GM12878 (cell line): ENCODE results near the gene RAB30. TPM values are rescaled to one million over a fixed set of nuclear protein-coding genes. Genes with fewer than 3 reads are reported as not detected.

ENCODE experiments used
- ASH2L ChIP-seq: fragments of 300-600, 200-600 bp; sonication (generic); IDR thresholded peaks from 2 replicates; pipeline ENCODE4 v1.6.1; 2017; ENCODE audit warnings: low read depth, mild to moderate bottlenecking, borderline replicate concordance
- FOS ChIP-seq: IDR thresholded peaks from 3 replicates; pipeline ENCODE4 v1.6.1; 2011; ENCODE audit warnings: borderline replicate concordance; ENCODE audit not compliant: insufficient read length; ENCODE audit errors: extremely low read depth
- HDAC6 ChIP-seq: fragments of 200-600 bp; sonication (generic); IDR thresholded peaks from one replicate; pipeline ENCODE4 v1.8.0; 2017; ENCODE audit warnings: antibody characterized with exemption; ENCODE audit not compliant: unreplicated experiment
- MYB ChIP-seq: fragments of 150-350 bp; IDR thresholded peaks from 2 replicates; pipeline ENCODE4 v1.6.1; 2014; ENCODE audit warnings: mild to moderate bottlenecking, low read depth, low read length, borderline replicate concordance
- NR2C1 ChIP-seq: fragments of 450-650 bp; IDR thresholded peaks from 2 replicates; pipeline ENCODE4 v1.6.1; 2017; ENCODE audit warnings: antibody characterized with exemption, mild to moderate bottlenecking, moderate library complexity
- POU2F2 ChIP-seq: IDR thresholded peaks from 3 replicates; pipeline ENCODE4 v1.6.1; 2011; ENCODE audit warnings: low read depth, mild to moderate bottlenecking, low read length, borderline replicate concordance
- SMAD1 ChIP-seq: fragments of 450-650 bp; IDR thresholded peaks from 2 replicates; pipeline ENCODE4 v1.6.1; 2018; ENCODE audit warnings: mild to moderate bottlenecking, low read depth; ENCODE audit not compliant: partially characterized antibody
- polyA plus RNA-seq, 11 experiments: library from polyadenylated mRNA; depleted of rRNA in 4 of 11; unstranded in 6 of 11; stranded (reverse) in 5 of 11; fragments of >200 nt; fragmentation: Nextera tagmentation in 4 of 11; fragmentation: Illumina TruSeq in 1 of 11; extraction: Ambion mirVana in 4 of 11; extraction: Trizol in 1 of 11; gene quantifications; 1 replicate in 1 of 11; 2 replicates in 10 of 11; pipeline versions ENCODE4 v1.2.1 to v1.2.3, GENCODE V29; 2011 to 2016; ENCODE audit warnings: inconsistent platforms in 2 of 11, missing spikeins in 2 of 11, low read depth in 1 of 11
- total RNA-seq, 4 experiments: library from RNA; depleted of rRNA in 3 of 4; stranded (reverse); fragments of >200 nt in 3 of 4; fragmentation: Illumina TruSeq in 1 of 4; extraction: Trizol in 1 of 4; gene quantifications; 2 replicates each; pipeline versions ENCODE4 v1.2.1 to v1.2.3, GENCODE V29; 2013 to 2021
- TF ChIP-seq, protein P1 (sequence below): fragments of 450-650 bp; IDR thresholded peaks from 2 replicates; pipeline ENCODE4 v1.6.1; 2017; ENCODE audit warnings: mild to moderate bottlenecking, moderate library complexity
- TF ChIP-seq, protein P2 (sequence below): fragments of 450-650 bp; formaldehyde crosslinking; IDR thresholded peaks from 2 replicates; pipeline ENCODE4 v1.4.0; 2020; ENCODE audit warnings: mild to moderate bottlenecking, moderate library complexity
- TF ChIP-seq, protein P3 (sequence below): fragments of 450-650 bp; IDR thresholded peaks from 2 replicates; pipeline ENCODE4 v1.6.1; 2014; ENCODE audit warnings: mild to moderate bottlenecking
- TF ChIP-seq, protein P4 (sequence below): IDR thresholded peaks from 2 replicates; pipeline ENCODE4 v1.6.1; 2011; ENCODE audit warnings: borderline replicate concordance, low read depth, mild to moderate bottlenecking, moderate library complexity, low read length; ENCODE audit not compliant: insufficient read depth, poor library complexity, severe bottlenecking
- TF ChIP-seq, protein P5 (sequence below): IDR thresholded peaks from 2 replicates; pipeline ENCODE4 v1.6.1; 2011; ENCODE audit warnings: mild to moderate bottlenecking, low read depth, low read length, moderate library complexity; ENCODE audit not compliant: insufficient replicate concordance
- TF ChIP-seq, protein P6 (sequence below), 3 experiments: IDR thresholded peaks in 2 of 3; conservative IDR thresholded peaks in 1 of 3; 2 replicates each; pipeline ENCODE4 v1.5.1; 2011; ENCODE audit warnings: low read depth in 3 of 3, low read length in 3 of 3, mild to moderate bottlenecking in 3 of 3, control low read depth in 2 of 3, moderate library complexity in 2 of 3, inconsistent platforms in 1 of 3, mixed read lengths in 1 of 3; ENCODE audit not compliant: control insufficient read depth in 2 of 3, insufficient read depth in 1 of 3; ENCODE audit errors: extremely low read depth in 1 of 3

The RAB30 gene
- total and polyA plus RNA-seq, 10 of the 15 experiments (the other 5 are each of a cell fraction or from before 2014, with no cell fraction given) = 9.8 to 26.7 (median 19.2) TPM

DNA sequence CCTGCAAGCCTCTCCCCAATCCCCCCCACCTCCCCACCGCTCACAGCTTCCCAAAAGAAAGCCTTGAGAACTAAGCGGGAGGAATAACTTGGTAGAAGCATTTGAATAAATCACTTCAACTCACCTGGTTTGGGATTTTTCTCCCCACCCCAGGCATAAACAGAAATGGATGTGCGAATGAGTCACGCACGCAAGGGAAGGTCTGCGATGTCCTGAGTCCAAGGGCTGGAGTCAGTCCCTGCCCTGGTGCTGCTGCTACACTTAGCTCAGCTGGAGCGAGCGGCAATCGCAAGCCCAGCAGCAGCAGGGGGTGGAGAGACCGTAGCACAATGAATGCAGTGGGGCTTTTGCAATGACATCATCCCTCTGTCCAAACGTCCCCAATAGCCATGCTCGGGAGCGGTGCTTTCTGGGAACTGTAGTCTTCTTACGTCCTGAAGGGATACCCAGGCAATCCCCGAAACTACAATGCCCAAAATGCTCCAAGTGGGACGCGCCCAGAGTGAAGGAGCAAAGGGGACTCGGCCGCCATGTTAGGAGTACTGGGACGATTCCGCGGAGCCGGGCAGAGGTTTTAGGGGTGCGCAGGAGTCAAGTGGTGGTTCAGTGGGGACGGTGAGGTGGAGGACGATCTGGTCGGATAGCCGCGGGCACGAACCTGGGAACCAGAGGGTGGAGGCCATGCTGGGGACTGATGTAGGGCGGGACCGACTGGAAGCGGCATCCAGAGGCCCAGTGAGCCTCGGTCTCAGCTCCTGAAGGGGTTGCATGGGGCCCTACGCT, at the start of gene RAB30 (continued):
- TF ChIP-seq, protein P1, sequence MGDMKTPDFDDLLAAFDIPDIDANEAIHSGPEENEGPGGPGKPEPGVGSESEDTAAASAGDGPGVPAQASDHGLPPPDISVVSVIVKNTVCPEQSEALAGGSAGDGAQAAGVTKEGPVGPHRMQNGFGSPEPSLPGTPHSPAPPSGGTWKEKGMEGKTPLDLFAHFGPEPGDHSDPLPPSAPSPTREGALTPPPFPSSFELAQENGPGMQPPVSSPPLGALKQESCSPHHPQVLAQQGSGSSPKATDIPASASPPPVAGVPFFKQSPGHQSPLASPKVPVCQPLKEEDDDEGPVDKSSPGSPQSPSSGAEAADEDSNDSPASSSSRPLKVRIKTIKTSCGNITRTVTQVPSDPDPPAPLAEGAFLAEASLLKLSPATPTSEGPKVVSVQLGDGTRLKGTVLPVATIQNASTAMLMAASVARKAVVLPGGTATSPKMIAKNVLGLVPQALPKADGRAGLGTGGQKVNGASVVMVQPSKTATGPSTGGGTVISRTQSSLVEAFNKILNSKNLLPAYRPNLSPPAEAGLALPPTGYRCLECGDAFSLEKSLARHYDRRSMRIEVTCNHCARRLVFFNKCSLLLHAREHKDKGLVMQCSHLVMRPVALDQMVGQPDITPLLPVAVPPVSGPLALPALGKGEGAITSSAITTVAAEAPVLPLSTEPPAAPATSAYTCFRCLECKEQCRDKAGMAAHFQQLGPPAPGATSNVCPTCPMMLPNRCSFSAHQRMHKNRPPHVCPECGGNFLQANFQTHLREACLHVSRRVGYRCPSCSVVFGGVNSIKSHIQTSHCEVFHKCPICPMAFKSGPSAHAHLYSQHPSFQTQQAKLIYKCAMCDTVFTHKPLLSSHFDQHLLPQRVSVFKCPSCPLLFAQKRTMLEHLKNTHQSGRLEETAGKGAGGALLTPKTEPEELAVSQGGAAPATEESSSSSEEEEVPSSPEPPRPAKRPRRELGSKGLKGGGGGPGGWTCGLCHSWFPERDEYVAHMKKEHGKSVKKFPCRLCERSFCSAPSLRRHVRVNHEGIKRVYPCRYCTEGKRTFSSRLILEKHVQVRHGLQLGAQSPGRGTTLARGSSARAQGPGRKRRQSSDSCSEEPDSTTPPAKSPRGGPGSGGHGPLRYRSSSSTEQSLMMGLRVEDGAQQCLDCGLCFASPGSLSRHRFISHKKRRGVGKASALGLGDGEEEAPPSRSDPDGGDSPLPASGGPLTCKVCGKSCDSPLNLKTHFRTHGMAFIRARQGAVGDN = 0 out of 2 replicates have a peak, but pooled peaks have one; percentile 22
- TF ChIP-seq, protein P2, sequence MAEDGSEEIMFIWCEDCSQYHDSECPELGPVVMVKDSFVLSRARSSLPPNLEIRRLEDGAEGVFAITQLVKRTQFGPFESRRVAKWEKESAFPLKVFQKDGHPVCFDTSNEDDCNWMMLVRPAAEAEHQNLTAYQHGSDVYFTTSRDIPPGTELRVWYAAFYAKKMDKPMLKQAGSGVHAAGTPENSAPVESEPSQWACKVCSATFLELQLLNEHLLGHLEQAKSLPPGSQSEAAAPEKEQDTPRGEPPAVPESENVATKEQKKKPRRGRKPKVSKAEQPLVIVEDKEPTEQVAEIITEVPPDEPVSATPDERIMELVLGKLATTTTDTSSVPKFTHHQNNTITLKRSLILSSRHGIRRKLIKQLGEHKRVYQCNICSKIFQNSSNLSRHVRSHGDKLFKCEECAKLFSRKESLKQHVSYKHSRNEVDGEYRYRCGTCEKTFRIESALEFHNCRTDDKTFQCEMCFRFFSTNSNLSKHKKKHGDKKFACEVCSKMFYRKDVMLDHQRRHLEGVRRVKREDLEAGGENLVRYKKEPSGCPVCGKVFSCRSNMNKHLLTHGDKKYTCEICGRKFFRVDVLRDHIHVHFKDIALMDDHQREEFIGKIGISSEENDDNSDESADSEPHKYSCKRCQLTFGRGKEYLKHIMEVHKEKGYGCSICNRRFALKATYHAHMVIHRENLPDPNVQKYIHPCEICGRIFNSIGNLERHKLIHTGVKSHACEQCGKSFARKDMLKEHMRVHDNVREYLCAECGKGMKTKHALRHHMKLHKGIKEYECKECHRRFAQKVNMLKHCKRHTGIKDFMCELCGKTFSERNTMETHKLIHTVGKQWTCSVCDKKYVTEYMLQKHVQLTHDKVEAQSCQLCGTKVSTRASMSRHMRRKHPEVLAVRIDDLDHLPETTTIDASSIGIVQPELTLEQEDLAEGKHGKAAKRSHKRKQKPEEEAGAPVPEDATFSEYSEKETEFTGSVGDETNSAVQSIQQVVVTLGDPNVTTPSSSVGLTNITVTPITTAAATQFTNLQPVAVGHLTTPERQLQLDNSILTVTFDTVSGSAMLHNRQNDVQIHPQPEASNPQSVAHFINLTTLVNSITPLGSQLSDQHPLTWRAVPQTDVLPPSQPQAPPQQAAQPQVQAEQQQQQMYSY (CRISPR knock-in tag) = no peak
- no peak; the same call in 1 of the 3 replicates for TF ChIP-seq POU2F2
- TF ChIP-seq, protein P3, sequence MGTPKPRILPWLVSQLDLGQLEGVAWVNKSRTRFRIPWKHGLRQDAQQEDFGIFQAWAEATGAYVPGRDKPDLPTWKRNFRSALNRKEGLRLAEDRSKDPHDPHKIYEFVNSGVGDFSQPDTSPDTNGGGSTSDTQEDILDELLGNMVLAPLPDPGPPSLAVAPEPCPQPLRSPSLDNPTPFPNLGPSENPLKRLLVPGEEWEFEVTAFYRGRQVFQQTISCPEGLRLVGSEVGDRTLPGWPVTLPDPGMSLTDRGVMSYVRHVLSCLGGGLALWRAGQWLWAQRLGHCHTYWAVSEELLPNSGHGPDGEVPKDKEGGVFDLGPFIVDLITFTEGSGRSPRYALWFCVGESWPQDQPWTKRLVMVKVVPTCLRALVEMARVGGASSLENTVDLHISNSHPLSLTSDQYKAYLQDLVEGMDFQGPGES = no peak
- TF ChIP-seq, protein P4, sequence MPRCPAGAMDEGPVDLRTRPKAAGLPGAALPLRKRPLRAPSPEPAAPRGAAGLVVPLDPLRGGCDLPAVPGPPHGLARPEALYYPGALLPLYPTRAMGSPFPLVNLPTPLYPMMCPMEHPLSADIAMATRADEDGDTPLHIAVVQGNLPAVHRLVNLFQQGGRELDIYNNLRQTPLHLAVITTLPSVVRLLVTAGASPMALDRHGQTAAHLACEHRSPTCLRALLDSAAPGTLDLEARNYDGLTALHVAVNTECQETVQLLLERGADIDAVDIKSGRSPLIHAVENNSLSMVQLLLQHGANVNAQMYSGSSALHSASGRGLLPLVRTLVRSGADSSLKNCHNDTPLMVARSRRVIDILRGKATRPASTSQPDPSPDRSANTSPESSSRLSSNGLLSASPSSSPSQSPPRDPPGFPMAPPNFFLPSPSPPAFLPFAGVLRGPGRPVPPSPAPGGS = no peak
- TF ChIP-seq SMAD1 = peak; percentile 24
- TF ChIP-seq, protein P5, sequence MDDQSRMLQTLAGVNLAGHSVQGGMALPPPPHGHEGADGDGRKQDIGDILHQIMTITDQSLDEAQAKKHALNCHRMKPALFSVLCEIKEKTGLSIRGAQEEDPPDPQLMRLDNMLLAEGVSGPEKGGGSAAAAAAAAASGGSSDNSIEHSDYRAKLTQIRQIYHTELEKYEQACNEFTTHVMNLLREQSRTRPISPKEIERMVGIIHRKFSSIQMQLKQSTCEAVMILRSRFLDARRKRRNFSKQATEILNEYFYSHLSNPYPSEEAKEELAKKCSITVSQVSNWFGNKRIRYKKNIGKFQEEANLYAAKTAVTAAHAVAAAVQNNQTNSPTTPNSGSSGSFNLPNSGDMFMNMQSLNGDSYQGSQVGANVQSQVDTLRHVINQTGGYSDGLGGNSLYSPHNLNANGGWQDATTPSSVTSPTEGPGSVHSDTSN = no peak
- no peak for TF ChIP-seq ASH2L
- TF ChIP-seq FOS = no peak
- peak; percentile 97 for TF ChIP-seq NR2C1
- no peak for TF ChIP-seq MYB
- no peak for TF ChIP-seq HDAC6
- TF ChIP-seq, protein P6, sequence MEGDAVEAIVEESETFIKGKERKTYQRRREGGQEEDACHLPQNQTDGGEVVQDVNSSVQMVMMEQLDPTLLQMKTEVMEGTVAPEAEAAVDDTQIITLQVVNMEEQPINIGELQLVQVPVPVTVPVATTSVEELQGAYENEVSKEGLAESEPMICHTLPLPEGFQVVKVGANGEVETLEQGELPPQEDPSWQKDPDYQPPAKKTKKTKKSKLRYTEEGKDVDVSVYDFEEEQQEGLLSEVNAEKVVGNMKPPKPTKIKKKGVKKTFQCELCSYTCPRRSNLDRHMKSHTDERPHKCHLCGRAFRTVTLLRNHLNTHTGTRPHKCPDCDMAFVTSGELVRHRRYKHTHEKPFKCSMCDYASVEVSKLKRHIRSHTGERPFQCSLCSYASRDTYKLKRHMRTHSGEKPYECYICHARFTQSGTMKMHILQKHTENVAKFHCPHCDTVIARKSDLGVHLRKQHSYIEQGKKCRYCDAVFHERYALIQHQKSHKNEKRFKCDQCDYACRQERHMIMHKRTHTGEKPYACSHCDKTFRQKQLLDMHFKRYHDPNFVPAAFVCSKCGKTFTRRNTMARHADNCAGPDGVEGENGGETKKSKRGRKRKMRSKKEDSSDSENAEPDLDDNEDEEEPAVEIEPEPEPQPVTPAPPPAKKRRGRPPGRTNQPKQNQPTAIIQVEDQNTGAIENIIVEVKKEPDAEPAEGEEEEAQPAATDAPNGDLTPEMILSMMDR (IDR thresholded peaks at IDR 0.05 in 2 of 3, conservative IDR thresholded peaks at IDR 0.05 in 1 of 3; ENCODE audit: control insufficient read depth in 2 of 3, extremely low read depth in 1 of 3, insufficient read depth in 1 of 3, low read depth in 3 of 3, low read length in 3 of 3) = no peak
